Vagina (tissue), 2 donors: ENCODE measurements around the gene PCED1A. TPM values are rescaled to one million over a fixed set of nuclear protein-coding genes. Genes with fewer than 3 reads are reported as not detected.

Experiments used
- DNase-seq, 2 donors: peaks; one replicate each; pipeline ENCODE4 v3.0.0-alpha.2; 2017; ENCODE audit errors: extremely low spot score in 2 of 2
- H3K27ac ChIP-seq: fragments of 200-600 bp; sonication (generic); one replicate; pipeline ENCODE4 v1.5.1; 2019
- H3K27me3 ChIP-seq: fragments of 200-600 bp; sonication (generic); one replicate; pipeline ENCODE4 v1.5.1; 2019
- H3K36me3 ChIP-seq, 2 donors: fragments of 200-600 bp; sonication (generic); one replicate each; pipeline ENCODE4 v1.5.1; 2017 to 2019
- H3K4me1 ChIP-seq: fragments of 200-600 bp; sonication (generic); one replicate; pipeline ENCODE4 v1.5.1; 2019
- H3K4me3 ChIP-seq, 2 donors: fragments of 200-600 bp; sonication (generic); 1 replicate in 1 of 2; 2 replicates in 1 of 2; pipeline ENCODE4 v1.5.1; 2016 to 2019
- H3K9me3 ChIP-seq: fragments of 200-600 bp; sonication (generic); one replicate; pipeline ENCODE4 v1.5.1; 2019
- POLR2A ChIP-seq, 2 donors: fragments of 450-650 bp; IDR thresholded peaks; one replicate each; pipeline ENCODE4 v1.6.1; 2017; ENCODE audit warnings: antibody characterized with exemption in 2 of 2, mild to moderate bottlenecking in 2 of 2, moderate library complexity in 2 of 2
- POLR2AphosphoS5 ChIP-seq, 2 donors: sonication (generic); formaldehyde crosslinking; IDR thresholded peaks; one replicate each; pipeline ENCODE4 v1.9.0; 2017; ENCODE audit warnings: antibody characterized with exemption in 2 of 2, mild to moderate bottlenecking in 2 of 2, low read depth in 1 of 2; ENCODE audit not compliant: insufficient read depth in 1 of 2
- intact Hi-C: fragments of 100-400 bp; cut with DNase I; formaldehyde crosslinking; loops from one replicate; pipeline ENCODE4 v1.15.1; 2023
- total RNA-seq: library from RNA; depleted of rRNA; stranded (reverse); fragments of >200 nt; gene quantifications from one replicate; pipeline ENCODE4 v1.2.3, GENCODE V29; 2016
- TF ChIP-seq, protein P1 (sequence below), 3 experiments: fragments of 450-650 bp in 2 of 3; fragments of 200-600 bp in 1 of 3; sonication (generic) in 1 of 3; IDR thresholded peaks; one replicate each; pipeline ENCODE4 v1.5.1; 2017 to 2019; ENCODE audit warnings: antibody characterized with exemption in 3 of 3, mild to moderate bottlenecking in 2 of 3, moderate library complexity in 2 of 3

PCED1A gene
- total RNA-seq, 1 donor from 2014 or later: 22.1 TPM

DNA sequence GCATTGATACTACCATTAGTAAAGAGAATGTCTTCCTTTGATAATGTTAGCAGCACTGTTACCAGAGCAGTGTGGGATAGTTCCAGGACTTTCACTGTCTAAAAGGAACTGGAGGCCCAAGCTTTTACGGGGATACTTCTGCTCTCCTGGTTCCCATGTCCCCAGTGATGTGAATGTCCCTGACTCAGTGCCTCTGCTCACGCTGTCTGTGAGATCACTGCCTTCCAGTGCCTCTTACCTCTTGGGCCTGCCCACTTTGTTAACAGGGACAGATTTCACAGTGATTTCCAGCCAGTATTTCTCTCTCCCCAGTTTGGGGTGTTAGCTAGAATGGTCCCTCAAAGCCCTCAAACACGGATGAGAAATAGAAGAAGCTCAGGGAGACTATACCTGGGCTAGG lies 47.3 kb upstream of the PCED1A start:
- no peak overlapping the region for H3K27ac ChIP-seq
- H3K9me3 ChIP-seq: no peaks in the 10 kb centered on the region
- H3K36me3 ChIP-seq: no peaks in the 10 kb centered on the region
- intact Hi-C loops: no loop called here
- TF ChIP-seq POLR2A (IDR thresholded peaks at IDR 0.05) (no peak), POLR2AphosphoS5 (IDR thresholded peaks at IDR 0.05; ENCODE audit: insufficient read depth in 1 of 2, low read depth in 1 of 2) (no peak)
- TF ChIP-seq, protein P1, sequence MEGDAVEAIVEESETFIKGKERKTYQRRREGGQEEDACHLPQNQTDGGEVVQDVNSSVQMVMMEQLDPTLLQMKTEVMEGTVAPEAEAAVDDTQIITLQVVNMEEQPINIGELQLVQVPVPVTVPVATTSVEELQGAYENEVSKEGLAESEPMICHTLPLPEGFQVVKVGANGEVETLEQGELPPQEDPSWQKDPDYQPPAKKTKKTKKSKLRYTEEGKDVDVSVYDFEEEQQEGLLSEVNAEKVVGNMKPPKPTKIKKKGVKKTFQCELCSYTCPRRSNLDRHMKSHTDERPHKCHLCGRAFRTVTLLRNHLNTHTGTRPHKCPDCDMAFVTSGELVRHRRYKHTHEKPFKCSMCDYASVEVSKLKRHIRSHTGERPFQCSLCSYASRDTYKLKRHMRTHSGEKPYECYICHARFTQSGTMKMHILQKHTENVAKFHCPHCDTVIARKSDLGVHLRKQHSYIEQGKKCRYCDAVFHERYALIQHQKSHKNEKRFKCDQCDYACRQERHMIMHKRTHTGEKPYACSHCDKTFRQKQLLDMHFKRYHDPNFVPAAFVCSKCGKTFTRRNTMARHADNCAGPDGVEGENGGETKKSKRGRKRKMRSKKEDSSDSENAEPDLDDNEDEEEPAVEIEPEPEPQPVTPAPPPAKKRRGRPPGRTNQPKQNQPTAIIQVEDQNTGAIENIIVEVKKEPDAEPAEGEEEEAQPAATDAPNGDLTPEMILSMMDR (IDR thresholded peaks at IDR 0.05): no peak
- peaks cover 36% of the 10 kb centered on the region for H3K4me1 ChIP-seq
- no peak overlapping the region for H3K4me3 ChIP-seq
- H3K27me3 ChIP-seq: no peaks in the 10 kb centered on the region
- no peak for DNase-seq

DNA sequence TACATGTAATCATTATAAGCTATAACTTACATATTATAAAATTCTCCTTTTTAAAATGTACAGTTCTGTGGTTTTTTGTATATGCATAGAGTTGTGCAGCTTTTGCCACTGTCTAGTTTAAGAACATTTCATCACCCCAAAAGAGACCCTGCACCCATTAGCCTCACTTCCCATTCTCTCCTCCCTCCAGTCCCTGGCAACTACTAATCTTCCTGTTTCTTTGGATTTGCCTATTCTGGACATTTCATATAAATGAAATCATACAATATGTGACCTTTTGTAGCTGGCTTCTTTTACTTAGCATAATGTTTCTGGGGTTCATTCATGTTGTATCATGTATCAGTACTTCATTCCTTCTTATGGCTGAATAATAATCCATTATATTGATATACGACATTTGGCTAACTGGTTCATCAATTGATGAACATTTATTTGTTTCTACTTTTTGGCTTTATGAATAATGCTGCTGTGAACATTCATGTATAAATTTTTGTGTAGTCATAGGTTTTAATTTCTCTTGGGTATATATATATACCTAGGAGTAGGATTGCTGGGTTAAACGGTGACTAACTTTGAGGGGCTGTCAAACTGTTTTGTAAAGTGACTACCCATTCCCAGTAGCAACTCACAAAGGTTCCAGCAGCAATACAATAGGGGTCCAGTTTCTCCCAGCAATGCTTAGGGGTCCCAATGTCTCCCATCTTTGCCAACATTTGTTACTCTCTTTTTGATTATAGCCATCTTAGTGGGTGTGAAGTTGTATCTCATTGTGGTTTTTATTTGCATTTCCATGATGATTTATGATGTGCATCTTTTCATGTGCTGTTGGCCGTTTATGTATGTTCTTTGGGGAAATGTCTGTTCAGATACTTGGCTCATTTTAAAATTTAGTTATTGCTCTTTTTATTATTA lies 43.5 kb upstream of the PCED1A start:
- TF ChIP-seq, protein P1 (IDR thresholded peaks at IDR 0.05): no peak
- TF ChIP-seq POLR2AphosphoS5 (IDR thresholded peaks at IDR 0.05; ENCODE audit: insufficient read depth in 1 of 2, low read depth in 1 of 2): no peak
- TF ChIP-seq POLR2A (IDR thresholded peaks at IDR 0.05): no peak
- H3K9me3 ChIP-seq: no peaks in the 10 kb centered on the region
- H3K27me3 ChIP-seq: no peaks in the 10 kb centered on the region
- peaks cover 37% of the 10 kb centered on the region for H3K4me1 ChIP-seq
- no peak for DNase-seq
- H3K4me3 ChIP-seq: no peak overlapping the region
- intact Hi-C loops: no loop called here
- no peak overlapping the region for H3K27ac ChIP-seq
- H3K36me3 ChIP-seq: no peaks in the 10 kb centered on the region

DNA sequence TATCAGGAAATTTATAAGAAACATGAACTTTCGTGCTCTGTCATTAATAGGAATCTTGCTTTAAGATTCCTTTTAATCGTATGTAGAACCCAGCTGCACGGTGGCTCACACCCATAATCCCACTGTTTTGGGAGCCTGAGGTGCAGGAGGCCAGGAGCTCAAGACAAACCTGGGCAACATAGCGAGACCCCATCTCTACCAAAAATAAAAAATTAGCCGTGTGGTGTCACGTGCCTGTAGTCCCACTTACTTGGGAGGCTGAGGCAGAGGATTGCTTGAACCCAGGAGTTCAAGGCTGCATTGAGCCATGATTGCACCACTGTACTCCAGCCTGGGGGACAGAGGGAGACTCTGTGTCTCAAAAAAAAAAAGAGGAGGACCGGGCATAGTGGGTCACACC lies 40.2 kb upstream of the PCED1A start:
- Histone ChIP-seq H3K36me3 (no peaks in the 10 kb centered on the region), H3K9me3 (no peaks in the 10 kb centered on the region), H3K27me3 (no peaks in the 10 kb centered on the region), H3K27ac (no peak overlapping the region), H3K4me3 (no peak overlapping the region), H3K4me1 (peaks cover 60% of the 10 kb centered on the region)
- no peak for DNase-seq
- TF ChIP-seq POLR2AphosphoS5 (IDR thresholded peaks at IDR 0.05; ENCODE audit: insufficient read depth in 1 of 2, low read depth in 1 of 2) (no peak), POLR2A (IDR thresholded peaks at IDR 0.05) (no peak)
- intact Hi-C loops: no loop called here

DNA sequence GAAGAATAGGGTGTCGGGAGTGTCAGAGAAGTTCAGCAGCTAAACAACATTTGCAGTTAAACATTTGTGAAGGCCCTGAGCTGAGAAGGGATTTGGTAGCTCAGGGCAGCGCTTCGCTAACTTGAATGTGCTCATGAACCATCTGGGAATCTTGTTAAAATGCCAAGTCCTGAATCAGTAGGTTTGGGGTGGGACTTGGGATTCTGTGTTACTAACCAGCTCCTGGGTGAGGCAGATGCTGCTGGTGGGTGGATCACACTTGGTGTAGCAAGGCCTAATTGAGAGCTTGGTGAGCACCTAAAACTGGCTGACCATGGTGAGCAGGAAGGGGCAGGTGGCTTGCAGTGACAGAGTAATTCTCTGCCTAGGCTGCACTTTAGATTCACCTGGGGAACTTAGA lies 38.7 kb upstream of the PCED1A start:
- H3K27me3 ChIP-seq: no peaks in the 10 kb centered on the region
- H3K4me3 ChIP-seq: no peak overlapping the region
- H3K27ac ChIP-seq: no peak overlapping the region
- TF ChIP-seq POLR2AphosphoS5 (IDR thresholded peaks at IDR 0.05; ENCODE audit: insufficient read depth in 1 of 2, low read depth in 1 of 2) (peak in 1 of 2 donors; percentile 25), POLR2A (IDR thresholded peaks at IDR 0.05) (no peak)
- intact Hi-C loops: no loop called here
- H3K9me3 ChIP-seq: no peaks in the 10 kb centered on the region
- peaks cover 65% of the 10 kb centered on the region for H3K4me1 ChIP-seq
- no peaks in the 10 kb centered on the region for H3K36me3 ChIP-seq
- DNase-seq: no peak

DNA sequence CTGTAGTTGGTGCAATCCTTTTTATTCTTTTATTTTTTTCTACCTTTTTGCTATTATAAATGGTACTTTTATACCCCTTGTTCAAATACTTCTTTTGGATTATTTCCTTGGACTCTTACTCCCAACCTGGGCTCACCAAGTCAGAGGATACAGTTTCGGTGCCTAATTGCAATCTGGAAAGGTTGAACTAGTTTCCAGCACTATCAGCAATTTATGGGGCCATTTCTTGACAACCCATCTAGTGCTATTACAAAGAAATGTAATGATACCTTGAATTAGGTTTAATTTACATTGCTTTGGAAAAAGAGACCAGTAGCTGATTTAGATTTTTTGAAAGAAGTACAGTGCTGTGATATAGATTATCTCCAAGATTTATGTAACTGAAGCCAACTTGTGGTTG lies 38.1 kb upstream of the PCED1A start:
- Histone ChIP-seq H3K4me1 (peaks cover 60% of the 10 kb centered on the region), H3K27ac (no peak overlapping the region), H3K4me3 (no peak overlapping the region), H3K27me3 (no peaks in the 10 kb centered on the region), H3K9me3 (no peaks in the 10 kb centered on the region), H3K36me3 (no peaks in the 10 kb centered on the region)
- TF ChIP-seq POLR2AphosphoS5 (IDR thresholded peaks at IDR 0.05; ENCODE audit: insufficient read depth in 1 of 2, low read depth in 1 of 2): no peak
- TF ChIP-seq, protein P1 (IDR thresholded peaks at IDR 0.05): no peak
- no peak for TF ChIP-seq POLR2A (IDR thresholded peaks at IDR 0.05)
- DNase-seq: no peak
- intact Hi-C loops: no loop called here

DNA sequence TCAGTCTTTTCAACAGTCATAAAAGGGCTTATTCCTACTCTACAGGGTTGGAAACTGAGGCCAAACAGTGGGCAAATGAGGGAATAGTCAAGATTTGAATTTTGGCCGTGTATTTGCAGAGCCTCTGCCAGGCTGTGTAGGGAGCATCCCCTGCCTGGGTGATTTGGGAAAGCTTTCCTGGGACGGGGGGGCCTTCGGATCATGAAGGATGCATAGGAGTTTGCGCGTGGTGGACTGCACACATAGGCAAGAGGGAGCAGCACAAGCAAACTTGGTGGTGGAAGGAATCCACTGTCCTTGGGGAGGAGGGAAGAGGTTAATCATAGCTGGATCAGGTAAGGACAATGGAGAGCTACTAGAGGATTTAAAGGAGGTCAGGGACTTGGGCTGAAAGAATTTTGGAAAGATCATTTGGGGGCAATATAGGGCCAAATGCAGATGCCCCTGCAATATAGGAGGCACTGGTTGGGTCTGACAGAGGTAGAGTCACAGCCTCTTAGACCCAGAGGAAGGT lies 35.3 kb upstream of the PCED1A start:
- Histone ChIP-seq H3K4me1 (peaks cover 77% of the 10 kb centered on the region), H3K27ac (no peak overlapping the region), H3K4me3 (no peak overlapping the region), H3K9me3 (no peaks in the 10 kb centered on the region), H3K36me3 (no peaks in the 10 kb centered on the region), H3K27me3 (no peaks in the 10 kb centered on the region)
- DNase-seq: no peak
- TF ChIP-seq POLR2AphosphoS5 (IDR thresholded peaks at IDR 0.05; ENCODE audit: insufficient read depth in 1 of 2, low read depth in 1 of 2) (no peak), POLR2A (IDR thresholded peaks at IDR 0.05) (no peak)
- TF ChIP-seq, protein P1 (IDR thresholded peaks at IDR 0.05): no peak
- intact Hi-C loops: no loop called here
